ENCODE measurements around the gene OR9K2. TPM values are rescaled to one million over a fixed set of nuclear protein-coding genes. Genes with fewer than 3 reads are reported as not detected.
A peak's percentile ranks its signal among the peaks of the same experiment; 100 is the strongest.

The OR9K2 gene
- total and polyA plus RNA-seq, 2 of the 4 experiments (the other 2 are of a cell fraction) = not detected

DNA sequence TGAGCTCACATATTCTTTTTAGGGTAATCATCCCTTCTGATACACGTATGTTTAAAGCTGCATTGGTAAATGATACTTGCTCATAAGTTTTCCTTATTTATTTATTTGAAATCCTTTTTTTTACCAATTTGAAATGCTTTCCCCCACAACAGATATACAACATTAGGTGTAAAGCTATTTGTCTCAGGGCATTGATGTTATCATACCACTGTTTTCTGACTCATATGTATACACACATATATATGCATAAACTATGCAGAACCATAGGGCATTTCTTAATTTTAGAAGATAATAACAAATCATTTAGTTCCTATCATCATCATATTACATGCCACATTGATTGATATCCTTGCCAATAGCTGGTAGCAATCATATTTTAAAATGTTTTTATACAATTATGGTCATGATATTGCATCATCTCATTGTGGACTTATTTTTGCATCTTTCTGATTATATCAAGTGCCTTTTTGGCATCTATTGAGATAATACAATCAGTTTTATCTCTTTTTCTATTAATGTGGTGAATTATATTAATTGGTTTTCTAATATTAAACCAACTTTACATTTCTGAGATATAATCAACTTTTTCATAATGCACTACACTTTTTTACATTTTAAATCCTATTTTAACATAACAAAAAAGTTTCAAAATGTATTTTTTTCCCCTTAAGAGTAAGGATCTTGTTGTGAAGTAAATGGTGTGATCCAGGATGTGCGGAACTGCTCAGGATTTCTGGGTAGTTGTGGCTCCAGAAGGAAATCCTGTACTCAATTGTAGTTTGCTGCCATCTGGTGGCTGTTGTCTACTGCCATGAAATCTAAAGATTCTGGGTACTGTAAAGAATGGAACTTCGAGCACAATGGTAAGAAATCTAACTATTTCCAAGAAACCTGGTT lies 16.7 kb downstream of the OR9K2 start:
- dilution Hi-C loops (cut with HindIII; ENCODE audit: low sequenced_read_pairs, unreplicated experiment) (no loop called here), intact Hi-C loops (cut with micrococcal nuclease) (loop anchor here (1.0 kb wide), 1 partner anchor 150 kb away; no protein-coding TSS in a partner anchor), in situ Hi-C loops (cut with MboI; ENCODE audit: low sequenced_read_pairs) (no loop called here)
- no peak overlapping the region for H2BK5ac ChIP-seq (ENCODE audit: low read depth, low read length, poor library complexity, severe bottlenecking)
- no peak overlapping the region for H3K27ac ChIP-seq (ENCODE audit: insufficient read depth, low read length)
- H2AK5ac ChIP-seq (ENCODE audit: low read depth, low read length) = no peak overlapping the region
- no TSS peak for BruUV-seq (replicated peaks)
- H2BK120ac ChIP-seq (ENCODE audit: low read depth, low read length) = no peak overlapping the region
- no peak overlapping the region for H2BK20ac ChIP-seq (ENCODE audit: low read depth, low read length)
- H2AFZ ChIP-seq (replicated peaks; ENCODE audit: low read length, poor library complexity) = no peak overlapping the region
- H3K9me1 ChIP-seq (ENCODE audit: insufficient read depth, low read length) = no peaks in the 10 kb centered on the region
- H3K9ac ChIP-seq (ENCODE audit: low read depth, low read length) = no peak overlapping the region
- WGBS, 2 experiments (ENCODE audit: extremely low coverage in 2 of 2, insufficient read length in 1 of 2) = no CpG with 5 or more reads among the region's 3 CpGs
- no peak overlapping the region for H3K14ac ChIP-seq (replicated peaks; ENCODE audit: low read depth, low read length)
- H2AK9ac ChIP-seq (replicated peaks; ENCODE audit: low read depth, low read length, poor library complexity) = no peak overlapping the region
- TF ChIP-seq RAD21 (IDR thresholded peaks at IDR 0.05; ENCODE audit: low read length) (peak; percentile 23; the same call in 1 of the 2 replicates), CEBPB (IDR thresholded peaks at IDR 0.05; ENCODE audit: low read depth, low read length) (peak; percentile 8; the same call in 1 of the 2 replicates), NFE2L2 (IDR thresholded peaks at IDR 0.05; ENCODE audit: low read depth, low read length) (no peak), CHD1 (IDR thresholded peaks at IDR 0.05; ENCODE audit: low read depth, low read length) (no peak), MAFK (IDR thresholded peaks at IDR 0.05; ENCODE audit: low read depth, low read length) (no peak), SMC3 (IDR thresholded peaks at IDR 0.05; ENCODE audit: low read depth, low read length) (peak; percentile 38)
- TF ChIP-seq, protein P1, sequence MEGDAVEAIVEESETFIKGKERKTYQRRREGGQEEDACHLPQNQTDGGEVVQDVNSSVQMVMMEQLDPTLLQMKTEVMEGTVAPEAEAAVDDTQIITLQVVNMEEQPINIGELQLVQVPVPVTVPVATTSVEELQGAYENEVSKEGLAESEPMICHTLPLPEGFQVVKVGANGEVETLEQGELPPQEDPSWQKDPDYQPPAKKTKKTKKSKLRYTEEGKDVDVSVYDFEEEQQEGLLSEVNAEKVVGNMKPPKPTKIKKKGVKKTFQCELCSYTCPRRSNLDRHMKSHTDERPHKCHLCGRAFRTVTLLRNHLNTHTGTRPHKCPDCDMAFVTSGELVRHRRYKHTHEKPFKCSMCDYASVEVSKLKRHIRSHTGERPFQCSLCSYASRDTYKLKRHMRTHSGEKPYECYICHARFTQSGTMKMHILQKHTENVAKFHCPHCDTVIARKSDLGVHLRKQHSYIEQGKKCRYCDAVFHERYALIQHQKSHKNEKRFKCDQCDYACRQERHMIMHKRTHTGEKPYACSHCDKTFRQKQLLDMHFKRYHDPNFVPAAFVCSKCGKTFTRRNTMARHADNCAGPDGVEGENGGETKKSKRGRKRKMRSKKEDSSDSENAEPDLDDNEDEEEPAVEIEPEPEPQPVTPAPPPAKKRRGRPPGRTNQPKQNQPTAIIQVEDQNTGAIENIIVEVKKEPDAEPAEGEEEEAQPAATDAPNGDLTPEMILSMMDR (conservative IDR thresholded peaks at IDR 0.05; ENCODE audit: low read depth, low read length) = peak; percentile 58
- H3K27me3 ChIP-seq (ENCODE audit: control insufficient read depth, insufficient read depth, low read length) = no peaks in the 10 kb centered on the region
- ATAC-seq (ENCODE audit: low read depth) (0 out of 2 replicates have a peak, but pooled peaks have one; percentile 24), DNase-seq (peak; percentile 38)
- H4K5ac ChIP-seq (ENCODE audit: low read depth, low read length) = no peak overlapping the region
- CTCF ChIA-PET = interaction anchor here (1.2 kb wide), 1 partner anchor 150 kb away, joined by 4 read pairs; no protein-coding TSS in a partner anchor
- no peak overlapping the region for H3K4me3 ChIP-seq (ENCODE audit: insufficient read depth, low read depth, low read length)
- H3K56ac ChIP-seq (ENCODE audit: extremely low read depth, insufficient read depth, low read length) = no peak overlapping the region
- H3K9me3 ChIP-seq (ENCODE audit: control insufficient read depth, insufficient read depth, low read length) = no peaks in the 10 kb centered on the region
- H3K4ac ChIP-seq (ENCODE audit: low read depth, low read length) = no peak overlapping the region
- no peaks in the 10 kb centered on the region for H4K20me1 ChIP-seq (ENCODE audit: insufficient read depth, low read length)
- H3K18ac ChIP-seq (ENCODE audit: low read depth, low read length) = no peak overlapping the region
- no peaks in the 10 kb centered on the region for H3K79me1 ChIP-seq (ENCODE audit: low read depth in 1 of 2, low read length in 2 of 2)
- H2BK15ac ChIP-seq (ENCODE audit: low read depth, low read length) = no peak overlapping the region
- no peaks in the 10 kb centered on the region for H3K36me3 ChIP-seq (ENCODE audit: control insufficient read depth, insufficient read depth, low read length)
- H3K4me1 ChIP-seq (ENCODE audit: control insufficient read depth, insufficient read depth, low read length) = no peaks in the 10 kb centered on the region
- H3K4me2 ChIP-seq (ENCODE audit: low read depth, low read length) = no peak overlapping the region
- no peak overlapping the region for H4K8ac ChIP-seq (ENCODE audit: low read depth in 2 of 2, low read length in 2 of 2)
- H4K91ac ChIP-seq (ENCODE audit: insufficient read depth, low read depth, low read length) = no peak overlapping the region
- POLR2A ChIA-PET (ENCODE audit: unreplicated experiment) = no interaction called here
- H3K23ac ChIP-seq (ENCODE audit: low read depth, low read length) = no peak overlapping the region
